ENCODE results near the gene DSCAM.

DNA sequence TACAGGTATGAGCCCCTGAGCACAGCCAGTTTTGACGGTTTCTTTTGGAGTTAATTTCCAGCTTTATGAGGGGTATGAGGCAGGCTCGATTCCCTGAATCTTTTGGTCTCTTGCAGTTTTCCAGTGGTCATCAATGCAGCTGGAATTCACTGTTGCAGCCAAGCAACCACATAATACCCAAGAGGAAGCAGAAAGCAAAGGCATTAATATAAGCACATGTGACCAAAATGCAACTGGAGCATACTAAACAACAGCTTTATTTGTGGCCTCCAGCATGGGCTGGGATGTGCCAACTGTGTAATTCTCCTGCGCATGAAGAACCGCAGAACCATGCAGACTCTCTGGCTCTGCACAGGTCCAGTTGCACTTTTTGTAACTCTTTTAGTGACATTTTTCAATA is 33.0 kb downstream of the DSCAM start:
- TF ChIP-seq, protein P1, sequence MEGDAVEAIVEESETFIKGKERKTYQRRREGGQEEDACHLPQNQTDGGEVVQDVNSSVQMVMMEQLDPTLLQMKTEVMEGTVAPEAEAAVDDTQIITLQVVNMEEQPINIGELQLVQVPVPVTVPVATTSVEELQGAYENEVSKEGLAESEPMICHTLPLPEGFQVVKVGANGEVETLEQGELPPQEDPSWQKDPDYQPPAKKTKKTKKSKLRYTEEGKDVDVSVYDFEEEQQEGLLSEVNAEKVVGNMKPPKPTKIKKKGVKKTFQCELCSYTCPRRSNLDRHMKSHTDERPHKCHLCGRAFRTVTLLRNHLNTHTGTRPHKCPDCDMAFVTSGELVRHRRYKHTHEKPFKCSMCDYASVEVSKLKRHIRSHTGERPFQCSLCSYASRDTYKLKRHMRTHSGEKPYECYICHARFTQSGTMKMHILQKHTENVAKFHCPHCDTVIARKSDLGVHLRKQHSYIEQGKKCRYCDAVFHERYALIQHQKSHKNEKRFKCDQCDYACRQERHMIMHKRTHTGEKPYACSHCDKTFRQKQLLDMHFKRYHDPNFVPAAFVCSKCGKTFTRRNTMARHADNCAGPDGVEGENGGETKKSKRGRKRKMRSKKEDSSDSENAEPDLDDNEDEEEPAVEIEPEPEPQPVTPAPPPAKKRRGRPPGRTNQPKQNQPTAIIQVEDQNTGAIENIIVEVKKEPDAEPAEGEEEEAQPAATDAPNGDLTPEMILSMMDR (IDR thresholded peaks at IDR 0.05): no peak
- no peak for TF ChIP-seq POLR2A (IDR thresholded peaks at IDR 0.05)
